Stimulated activated CD4-positive, alpha-beta T cell treated with anti-CD3 and anti-CD28 coated beads, TNF-alpha, amount 100 ng/mL, for 24 hours (primary cell): ENCODE measurements around the gene S100P.

Experiments
- DNase-seq, 3 experiments: peaks; one replicate each; pipeline ENCODE4 v3.0.0-alpha.2; 2020; ENCODE audit warnings: low read depth in 3 of 3

S100P gene

DNA sequence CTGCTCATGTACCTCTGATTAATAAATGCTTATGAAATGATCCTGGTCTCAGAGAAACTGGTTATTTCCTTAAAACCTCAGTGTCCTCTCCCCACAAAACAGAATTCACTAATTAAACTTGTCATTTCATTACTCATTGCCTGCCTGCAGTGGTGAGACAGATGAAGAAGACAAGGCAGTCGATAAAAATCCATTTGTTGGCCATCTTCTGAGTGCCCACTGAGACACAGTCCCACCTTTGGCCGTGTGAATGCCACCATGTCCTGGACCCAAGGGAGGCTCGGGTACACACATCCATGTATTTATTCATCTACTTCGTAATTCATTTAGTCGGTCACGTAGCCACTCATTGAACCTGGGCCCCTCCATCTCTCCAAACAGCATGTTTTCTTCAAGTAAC, 3.5 kb downstream of the S100P start:
- no peak for DNase-seq

DNA sequence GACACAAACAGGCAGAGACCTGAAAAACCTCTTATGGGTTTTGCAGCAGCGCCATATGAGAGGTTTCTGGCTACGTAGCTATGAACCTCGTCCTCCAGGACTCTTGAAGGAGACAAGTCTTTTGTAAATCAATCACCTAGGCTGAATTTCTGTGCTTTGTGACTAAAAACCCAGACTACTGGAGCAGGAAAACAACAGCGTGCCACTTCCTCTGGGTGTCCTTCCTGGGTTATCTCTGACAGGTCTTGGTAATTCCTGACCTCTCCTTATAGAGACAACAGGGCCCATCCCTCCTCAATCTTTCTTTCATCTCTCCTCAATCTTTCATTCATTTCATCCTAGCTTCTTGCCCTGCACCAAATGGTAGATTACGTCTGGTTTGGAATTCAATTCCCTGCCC, 5.7 kb downstream of the S100P start:
- no peak for DNase-seq

DNA sequence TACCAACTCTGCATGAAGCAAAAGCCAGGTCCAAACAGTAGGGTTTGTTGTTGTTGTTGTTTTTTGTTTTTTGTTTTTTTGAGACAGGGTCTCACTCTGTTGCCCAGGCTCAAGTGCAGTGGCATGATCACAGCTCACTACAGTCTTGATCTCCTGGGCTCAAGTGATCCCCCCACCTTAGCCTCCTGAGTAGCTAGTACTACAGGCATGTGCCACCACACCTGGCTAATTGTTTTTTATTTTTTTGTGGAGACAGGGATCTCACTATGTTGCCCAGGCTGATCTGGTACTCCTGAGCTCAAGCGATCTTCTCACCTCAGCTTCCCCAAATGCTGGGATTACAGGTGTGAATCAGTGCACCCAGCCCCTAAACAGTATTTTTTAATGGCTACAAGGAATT, 6.2 kb downstream of the S100P start:
- no peak for DNase-seq

DNA sequence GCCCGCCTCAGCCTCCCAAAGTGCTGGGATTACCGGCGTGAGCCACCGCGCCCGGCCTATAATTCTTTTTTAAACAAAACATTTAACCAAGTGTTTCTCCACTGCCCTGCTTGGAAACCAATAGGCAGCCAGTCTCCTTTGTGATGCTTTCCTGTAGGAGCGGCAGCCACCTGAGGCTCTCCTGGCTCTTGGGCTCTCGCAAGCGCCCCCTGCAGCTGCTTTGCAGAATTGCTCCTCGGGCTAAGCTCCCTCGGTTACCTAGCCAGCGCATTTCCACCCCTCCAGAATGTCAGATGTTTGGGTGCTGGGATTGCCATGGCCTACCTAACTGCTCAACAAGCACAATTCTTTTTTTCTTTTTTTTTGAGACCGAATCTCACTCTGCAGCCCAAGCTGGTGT, 7.7 kb downstream of the S100P start:
- DNase-seq: peak in 1 of 3 experiments; percentile 47

DNA sequence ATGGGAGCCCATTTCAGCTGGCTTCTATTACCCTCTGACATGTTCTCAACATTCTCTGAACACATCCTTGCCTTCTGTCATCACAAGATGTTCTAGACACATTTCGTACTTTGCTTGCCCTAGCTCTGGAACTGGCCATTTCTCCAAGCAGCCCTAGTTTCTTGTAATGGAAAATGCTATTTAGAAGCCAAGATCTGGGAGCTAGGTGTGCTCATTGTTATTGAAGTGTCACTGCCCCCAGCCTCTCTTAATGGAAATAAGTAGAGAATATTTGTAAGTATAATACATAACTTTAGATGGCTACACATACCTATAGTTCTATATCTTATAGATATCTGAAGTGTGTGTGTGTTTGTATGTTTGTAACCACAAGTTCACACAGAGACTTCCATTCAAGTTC, 9.1 kb downstream of the S100P start:
- no peak for DNase-seq

DNA sequence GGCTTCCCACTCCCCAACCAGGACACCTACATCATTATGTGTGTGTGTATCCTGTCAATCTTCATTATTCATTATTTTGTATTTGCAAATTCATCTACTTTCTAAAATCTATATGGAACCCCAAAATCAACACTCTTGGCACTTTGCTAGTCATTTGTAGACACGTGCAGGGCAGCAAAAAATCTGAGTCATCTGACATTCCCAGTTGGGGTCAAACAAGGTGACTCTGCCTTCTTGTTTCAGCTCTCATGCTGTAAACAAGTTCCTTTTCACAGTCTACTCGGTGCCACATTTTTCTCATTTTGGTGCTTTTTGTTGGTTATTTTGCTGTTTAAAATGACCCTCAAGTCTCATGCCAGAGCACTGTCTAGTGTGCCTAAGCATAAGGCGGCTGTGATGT, 10.1 kb downstream of the S100P start:
- no peak for DNase-seq

DNA sequence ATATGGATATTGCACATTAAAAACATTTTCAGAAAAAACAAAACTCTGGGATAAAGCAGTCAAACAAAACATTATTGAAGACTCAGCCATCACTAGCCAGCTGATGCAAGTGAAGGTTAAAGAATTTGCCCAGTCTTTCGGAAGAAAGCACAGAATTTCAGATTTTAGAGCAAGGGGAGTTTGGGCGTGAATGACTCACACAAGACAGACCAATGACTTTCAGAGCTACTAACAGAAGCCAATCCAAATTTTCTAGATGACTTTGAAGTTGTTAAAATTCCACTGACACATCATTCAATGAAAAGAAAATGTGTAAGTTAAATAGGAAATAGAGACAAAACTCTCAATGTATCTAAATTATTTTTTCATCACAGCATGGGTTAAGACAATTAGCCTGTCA, 12.0 kb downstream of the S100P start:
- DNase-seq: no peak

DNA sequence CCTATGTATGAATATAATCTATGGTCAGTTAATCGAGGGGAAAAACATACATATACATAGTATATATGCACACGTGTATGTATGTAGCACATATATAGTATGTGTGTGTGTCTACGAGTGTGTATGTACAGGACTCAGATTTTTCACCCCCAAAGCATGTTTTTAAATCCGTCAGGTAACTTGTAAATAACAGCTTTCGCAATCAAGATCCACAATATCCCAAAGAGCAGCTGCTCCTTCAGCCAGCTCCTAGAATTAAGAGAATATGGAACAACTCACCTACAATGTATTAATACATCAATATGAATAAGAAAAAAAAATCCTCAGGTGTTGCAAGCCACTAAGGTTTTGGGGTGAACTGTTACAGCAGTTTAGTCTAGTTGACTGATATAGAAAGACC, 12.5 kb downstream of the S100P start:
- DNase-seq: no peak

DNA sequence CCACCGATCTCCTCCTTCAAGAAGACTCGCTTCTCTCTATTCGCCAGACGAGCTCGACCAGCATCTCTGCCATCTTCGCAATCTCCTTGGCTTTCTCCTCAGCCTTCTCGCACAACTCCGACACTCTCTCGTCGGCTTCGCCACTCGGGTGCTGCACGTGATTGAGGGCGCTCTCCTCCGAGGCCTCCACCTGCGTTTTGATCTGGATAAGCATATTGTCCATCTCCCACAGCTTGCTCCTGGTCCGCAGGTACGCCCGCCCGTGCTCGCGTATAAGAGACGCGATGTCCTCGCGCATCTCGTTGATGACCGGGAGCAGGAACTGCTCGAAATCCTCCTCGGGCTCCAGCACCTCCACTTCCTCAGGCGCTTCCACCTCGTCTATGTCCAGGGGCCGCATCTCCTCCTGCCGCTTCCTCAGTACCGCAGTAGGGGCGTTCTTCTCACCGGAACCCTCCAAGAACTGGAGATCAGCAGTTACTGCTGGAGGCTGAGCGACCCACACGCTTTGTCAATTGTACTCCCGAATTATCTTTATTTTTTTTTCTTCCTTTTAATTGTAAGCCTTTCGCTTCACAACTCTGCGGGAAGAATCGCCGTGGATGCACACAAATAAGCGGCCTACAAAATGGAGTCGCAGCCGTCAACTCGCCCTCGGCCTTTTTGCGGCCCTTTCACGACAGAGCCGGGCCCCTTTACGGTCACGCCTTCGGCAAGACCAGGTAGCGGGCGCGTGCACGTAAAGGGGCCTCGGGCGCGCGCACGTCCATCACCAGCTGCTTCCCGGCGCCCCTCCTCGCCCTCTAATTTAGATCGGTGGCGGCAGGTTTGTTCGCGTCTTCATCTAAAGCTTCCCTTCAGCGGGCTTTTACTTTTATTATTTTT, 15.8 kb downstream of the S100P start, which contains the start of gene MRFAP1L1:
TSS of gene MRFAP1L1 (minus strand) at position 636 of the 885 bp plus-strand sequence. CDS start at position 400, 236 bp downstream.
- peak; percentile 90 to 96 (median 93) for DNase-seq

DNA sequence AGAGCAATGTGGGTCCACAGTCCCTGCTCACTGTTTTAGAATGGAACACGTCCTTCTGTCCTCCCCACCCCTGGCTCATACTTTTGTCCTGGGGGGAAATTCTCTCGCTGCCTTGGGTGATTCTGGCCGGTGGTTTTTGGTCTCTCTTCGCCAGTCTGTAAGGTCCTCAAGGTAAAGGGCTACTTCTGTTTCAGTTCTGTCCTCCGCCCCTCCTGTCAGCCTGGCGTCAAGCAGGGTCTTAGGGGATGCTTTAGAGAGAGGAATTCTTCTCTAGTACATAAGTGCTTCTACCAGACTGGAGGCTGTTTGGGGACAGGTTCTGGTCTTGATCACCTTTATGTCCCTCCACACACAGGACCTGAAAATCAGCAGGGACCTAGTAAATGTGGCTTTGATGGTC, 16.6 kb downstream of the S100P start:
- no peak for DNase-seq

DNA sequence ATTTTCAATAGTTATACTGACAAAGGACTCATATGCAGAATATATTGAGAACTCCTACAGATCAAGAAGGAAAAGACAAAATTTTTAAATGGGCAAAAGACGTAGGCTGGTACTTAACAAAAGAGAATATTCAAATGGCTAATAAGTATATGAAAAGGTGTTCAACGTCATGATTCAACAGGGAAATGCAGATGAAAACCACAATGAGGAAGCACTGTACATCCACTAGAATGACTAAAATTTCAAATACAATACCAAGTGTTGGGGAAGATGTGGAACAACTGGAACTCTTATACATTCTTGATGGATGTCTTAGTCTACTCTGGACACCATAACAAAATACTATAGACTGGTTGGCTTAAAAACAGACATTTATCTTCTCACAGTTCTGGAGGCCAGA, 17.3 kb downstream of the S100P start:
- DNase-seq: no peak

DNA sequence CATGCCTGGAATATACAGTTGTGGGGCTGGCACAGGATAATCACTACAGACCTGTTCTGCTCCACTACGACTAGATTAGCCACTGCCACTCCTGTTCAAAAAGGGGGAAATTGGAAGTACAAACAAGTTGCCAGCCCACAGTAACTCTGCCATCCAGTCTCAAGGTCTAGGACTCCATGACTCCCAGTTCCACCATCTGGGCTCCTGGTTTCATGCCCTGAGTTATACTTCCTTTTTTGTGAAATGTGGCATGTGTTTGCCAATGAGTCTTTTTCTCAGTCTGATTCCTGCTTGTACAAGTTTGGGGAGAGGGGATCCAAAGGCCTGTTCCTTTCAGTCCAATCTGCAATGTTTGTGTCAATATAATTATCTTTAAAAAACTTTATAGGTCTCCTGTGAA, 21.3 kb downstream of the S100P start:
- no peak for DNase-seq

DNA sequence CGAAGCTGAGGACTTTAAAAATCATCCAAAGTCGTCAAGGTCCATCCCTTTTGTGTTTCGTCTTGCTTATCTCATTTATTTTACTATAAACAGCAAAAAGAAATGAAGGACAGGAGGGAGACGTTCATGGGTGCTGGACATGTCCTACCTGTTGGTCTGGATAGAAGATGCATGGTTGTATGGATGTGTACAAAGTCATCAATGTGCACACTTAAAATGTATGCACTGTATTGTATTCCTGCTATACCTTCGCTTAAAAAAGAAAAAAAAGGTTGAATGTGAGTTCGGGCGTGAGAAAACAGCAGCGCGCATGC, 22.0 kb downstream of the S100P start:
- no peak for DNase-seq

DNA sequence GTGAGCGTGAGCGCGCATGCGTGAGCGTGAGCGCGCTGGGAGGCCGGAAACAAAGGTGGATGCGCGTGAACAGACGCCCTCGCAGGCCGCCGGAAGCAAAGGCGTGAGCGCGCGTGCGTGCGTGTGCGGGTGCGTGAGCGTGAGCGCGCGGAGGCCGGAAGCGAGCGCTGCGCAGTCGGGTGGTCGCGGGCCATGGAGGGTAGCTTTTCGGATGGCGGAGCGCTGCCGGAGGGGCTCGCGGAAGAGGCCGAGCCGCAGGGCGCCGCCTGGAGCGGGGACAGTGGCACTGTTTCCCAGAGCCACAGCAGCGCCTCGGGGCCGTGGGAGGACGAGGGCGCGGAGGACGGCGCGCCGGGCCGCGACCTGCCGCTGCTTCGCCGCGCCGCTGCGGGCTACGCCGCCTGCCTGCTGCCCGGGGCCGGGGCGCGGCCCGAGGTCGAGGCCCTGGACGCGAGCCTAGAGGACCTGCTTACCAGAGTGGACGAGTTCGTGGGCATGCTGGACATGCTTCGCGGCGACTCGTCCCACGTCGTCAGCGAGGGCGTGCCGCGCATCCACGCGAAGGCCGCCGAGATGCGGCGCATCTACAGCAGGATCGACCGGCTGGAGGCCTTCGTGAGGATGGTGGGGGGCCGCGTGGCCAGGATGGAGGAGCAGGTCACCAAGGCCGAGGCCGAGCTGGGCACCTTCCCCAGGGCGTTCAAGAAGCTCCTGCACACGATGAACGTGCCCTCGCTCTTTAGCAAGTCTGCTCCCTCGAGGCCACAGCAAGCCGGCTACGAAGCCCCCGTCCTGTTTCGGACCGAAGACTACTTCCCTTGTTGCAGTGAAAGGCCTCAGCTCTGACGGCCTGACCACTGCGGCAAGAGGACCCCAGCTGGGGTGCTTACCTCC, 22.6 kb downstream of the S100P start, which contains the start of gene BLOC1S4:
TSS of gene BLOC1S4 (plus strand) at position 157 of the 894 bp plus-strand sequence. CDS start at position 193, 36 bp downstream.
- peak; percentile 76 to 83 (median 77) for DNase-seq

DNA sequence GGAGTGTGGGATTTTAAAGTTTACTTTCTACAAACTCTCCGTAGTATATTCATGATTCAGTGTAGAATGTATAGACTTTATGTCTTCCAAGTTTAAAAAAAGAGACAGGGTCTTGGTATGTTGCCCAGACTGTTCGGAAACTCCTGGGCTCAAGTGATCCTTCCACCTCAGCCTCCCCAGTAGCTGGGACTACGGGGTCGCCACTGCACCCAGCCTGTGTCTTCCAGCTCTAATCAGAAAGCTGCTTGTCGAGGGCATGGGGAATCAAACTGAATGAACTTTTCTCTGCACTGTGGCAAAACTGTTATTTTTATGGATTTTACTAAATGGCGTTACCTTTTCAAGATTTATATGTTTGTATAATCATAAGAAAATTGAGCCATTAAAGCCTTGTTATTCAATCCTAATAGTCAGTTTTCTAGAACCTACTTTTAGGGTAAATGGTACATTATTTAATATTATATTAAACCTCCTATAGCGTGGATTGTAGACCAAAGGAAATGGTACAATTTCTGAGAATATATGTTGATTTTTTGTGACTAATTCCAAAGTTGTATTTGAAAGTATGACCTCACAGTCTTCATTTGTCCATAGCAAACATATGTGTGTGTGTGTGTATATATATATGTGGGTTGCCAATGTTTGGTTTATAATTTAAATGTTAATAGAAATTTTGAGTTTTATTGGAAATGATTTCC, 23.4 kb downstream of the S100P start:
- no peak for DNase-seq

DNA sequence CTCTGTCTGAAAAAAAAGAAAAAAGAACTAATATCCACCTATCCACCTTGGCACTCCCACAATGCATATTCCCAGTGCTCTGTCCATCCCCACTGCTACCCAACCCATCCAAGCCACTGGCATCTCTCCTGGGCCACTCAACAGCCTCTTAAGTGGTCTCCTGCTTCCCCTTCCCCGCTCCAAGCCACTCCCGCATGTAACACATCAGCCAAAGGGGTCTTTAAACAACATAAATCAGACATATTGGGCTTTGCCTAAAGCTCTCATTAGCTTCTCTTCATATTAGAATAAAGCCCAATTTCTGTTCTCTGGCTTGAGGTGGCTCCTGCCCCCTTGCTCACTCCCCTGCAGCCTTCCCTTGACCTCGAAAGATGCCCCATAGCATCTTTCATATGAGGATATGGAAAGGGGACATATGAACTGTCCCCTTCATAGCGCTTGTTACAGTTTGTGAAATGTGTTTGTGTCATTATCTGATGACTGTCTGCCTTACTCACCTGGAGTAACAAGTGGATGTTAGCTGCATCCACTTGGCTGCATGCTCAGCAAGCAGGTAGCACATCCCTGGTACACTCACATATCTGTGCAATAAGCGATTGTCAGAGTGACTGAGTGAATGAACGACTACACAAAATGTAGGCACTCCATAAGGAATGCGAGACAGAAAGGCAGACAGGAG, 25.4 kb downstream of the S100P start:
- no peak for DNase-seq

DNA sequence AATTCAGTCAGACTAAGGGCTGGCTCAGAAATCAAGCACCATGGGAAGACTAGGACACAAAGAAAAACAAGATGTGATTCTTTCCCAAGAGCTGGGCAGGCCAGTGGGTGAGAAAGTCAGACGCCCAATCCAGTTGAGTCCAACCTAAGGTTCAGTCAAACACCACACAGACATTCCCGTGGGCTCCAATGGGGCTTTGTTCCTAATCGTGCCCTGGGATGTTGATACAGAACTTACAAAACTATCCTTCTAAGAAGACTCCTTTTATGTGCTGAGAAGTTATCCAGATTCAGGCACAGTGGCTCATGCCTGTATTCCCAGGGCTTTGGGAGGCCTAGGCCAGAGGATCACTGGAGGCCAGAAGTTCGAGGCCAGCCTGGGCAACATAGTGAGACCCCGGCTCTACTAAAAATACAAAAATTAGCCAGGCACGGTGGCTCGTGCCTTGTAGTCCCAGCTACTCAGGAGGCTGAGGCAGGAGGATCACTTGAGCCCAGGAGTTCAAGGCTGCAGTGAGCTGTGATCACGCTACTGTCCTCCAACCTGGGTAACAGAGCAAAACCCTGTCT, 26.0 kb downstream of the S100P start:
- no peak for DNase-seq

DNA sequence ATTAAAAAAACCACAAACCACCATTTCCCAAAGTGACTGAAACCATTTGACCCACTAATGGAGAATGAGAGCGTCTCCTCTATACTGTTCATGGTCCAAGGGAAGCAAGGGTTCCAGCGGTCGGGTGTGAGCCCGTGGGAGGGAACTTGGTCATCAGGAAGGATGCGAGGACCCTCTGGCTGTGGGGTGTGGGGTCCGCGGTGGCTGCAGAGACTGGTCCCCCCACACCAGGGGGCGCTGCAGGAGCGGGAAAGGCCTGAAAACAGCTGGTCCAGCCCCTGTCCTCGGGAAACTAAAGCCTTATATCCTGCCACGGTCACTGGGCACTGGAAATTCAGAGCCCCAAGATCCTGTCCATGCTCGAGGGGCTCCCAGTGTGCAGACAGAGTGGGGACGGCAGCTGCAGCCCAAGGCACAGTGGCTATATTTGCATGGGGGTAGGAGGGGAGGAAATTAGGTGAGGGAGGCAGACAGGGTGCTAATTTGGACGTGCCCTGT, 26.6 kb downstream of the S100P start:
- DNase-seq: peak; percentile 65 to 78 (median 69)

DNA sequence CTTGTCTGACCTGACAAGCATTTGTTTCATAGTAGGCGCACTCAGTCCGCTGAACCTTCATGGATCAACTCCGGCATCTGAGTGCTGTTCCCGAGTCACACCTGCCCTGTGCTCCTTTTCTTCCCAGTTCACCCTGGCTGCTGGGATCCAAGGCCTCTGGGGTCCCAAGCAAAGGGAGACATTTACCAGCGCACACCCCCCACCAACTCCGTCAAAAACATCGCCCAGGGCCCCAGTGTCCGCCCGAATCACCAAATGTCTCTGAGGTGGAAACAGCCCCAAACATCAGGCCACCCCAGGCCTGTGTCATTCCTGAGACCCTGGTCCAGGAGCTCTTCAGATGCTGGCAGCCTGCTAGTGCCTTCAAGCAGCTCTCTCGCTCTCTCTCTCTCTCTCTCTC, 27.4 kb downstream of the S100P start:
- no peak for DNase-seq

DNA sequence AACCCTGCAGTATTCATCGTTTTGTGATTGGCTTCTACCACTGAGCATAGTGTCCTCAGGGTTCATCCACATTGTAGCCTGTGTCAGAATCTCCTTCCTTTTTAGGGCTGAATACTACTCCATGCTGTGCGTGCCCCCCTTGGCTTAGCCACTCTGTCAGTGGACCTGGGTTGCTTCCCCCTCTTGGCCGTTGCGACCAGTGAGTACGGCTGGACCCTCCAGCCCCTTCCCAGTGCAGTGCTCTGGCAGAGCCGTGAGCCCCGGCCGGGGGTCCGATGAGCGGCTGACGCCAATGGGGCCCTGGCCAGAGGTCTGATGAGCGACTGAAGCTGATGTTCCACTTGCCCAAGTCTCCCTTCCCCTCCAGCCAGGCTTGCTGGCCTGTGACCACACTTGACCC, 29.2 kb downstream of the S100P start:
- DNase-seq: no peak

DNA sequence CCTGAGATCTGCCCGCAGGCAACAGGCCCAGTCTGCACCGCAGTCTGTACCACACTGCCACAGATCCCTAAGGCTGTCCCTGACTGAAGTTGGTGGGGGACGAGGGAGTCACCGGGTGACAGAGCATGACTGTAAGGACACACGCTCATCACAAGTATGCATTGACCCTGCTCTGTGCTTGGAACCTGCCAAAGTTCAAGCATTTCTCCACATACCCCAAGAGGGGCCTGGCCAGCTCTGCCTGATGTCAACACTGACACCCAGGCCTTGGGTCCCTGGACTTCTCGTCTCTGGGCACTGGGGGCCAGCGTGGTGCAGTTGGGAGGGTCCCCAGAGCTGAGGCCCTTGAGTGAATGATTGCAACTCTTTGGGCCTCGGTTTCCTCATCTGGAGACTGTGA, 30.2 kb downstream of the S100P start:
- DNase-seq: no peak
